ENCODE results near the gene KCMF1. TPM values are rescaled to one million over a fixed set of nuclear protein-coding genes. Genes with fewer than 3 reads are reported as not detected.

Gene KCMF1
- total RNA-seq, 1 donor from 2014 or later = 105 TPM

DNA sequence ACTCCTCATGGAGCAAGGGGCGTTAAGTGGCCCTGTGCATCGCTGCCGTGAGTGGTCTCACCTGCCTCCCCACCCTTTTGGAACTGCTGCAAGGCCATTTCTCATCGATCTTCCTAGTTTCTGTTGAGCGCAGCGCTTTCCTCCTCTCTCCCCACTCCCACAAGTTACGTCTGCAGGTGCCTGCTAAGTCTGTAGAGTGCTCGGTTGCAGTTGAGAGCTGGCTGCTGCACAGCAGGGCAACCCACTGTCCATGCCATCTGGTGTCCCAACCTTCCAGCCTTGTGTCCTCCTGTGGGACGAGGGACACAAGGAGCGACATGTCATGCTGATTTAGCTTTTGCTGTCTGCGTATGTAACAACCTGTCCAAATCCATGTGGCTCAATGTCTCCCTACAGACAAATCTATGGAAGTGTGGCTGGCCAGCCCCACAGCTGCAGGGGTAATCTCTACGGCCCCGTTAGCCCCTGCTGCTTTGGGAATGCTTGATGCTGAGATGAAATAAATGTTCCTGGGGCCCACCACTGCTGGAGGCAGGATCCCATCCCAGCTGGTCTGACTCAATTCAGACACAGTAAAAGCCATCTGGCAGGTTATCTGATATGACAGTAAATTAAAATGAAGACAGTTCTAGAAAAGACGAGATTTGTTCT is 94.1 kb downstream of the KCMF1 start:
- DNase-seq (ENCODE audit: low read depth) = no peak
- no peak overlapping the region for H3K4me3 Mint-ChIP-seq (ENCODE audit: unreplicated experiment)

DNA sequence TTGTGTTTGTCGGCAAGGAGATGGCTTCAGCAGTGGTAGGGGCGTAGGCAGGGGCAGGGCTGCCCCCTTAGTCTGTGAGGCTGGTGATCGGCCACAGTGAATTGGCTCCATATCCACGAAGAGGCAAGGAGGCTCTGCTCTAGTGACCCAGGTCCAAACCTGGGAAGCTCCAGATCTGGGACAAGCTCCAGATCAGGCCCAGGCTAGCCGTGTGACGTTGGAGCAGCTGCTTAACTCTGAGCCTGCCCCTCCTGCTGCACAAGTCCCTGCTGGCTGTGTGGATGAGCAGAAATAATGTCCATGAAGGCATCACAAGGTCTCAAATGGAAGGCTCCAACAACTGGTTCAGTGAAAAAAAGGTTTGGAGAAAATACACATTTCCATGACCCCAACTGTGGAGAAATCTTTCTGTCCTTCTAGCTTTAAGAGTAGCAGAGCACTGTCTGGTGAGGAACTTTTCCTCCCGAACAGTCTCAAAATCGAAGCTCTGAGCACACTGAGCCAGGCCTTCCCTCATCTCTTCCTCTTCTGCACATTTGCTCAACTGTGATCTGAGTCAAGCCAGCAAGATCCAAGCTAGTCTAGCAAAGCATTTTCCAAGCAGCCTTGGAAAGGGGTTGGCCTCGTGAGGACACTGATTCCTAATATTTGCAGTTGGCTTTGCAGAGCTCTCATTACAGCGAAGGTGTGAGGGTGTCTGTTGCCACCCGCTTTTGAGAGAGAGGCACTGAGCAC is 95.2 kb downstream of the KCMF1 start:
- peak overlapping the region; percentile 34 for H3K4me3 Mint-ChIP-seq (ENCODE audit: unreplicated experiment)
- TF ChIP-seq EZH2 (IDR thresholded peaks at IDR 0.05; ENCODE audit: insufficient read depth, low read length) = no peak
- no peak overlapping the region for H3K4me3 ChIP-seq (ENCODE audit: insufficient read depth, low read depth, low read length)
- no peak overlapping the region for H3K27ac ChIP-seq (ENCODE audit: low read depth, low read length)
- H2AFZ ChIP-seq (ENCODE audit: low read depth, low read length) = no peak overlapping the region
- no peak overlapping the region for H3K9ac ChIP-seq (ENCODE audit: low read length)
- no peaks in the 10 kb centered on the region for H3K9me3 ChIP-seq (ENCODE audit: insufficient read depth, low read depth, low read length)
- FAIRE-seq (no peak), DNase-seq (ENCODE audit: low read depth) (no peak)
- no peaks in the 10 kb centered on the region for H3K4me1 ChIP-seq (ENCODE audit: insufficient read depth, low read length)
- H3K9me3 Mint-ChIP-seq (ENCODE audit: unreplicated experiment) = no peaks in the 10 kb centered on the region
- no peaks in the 10 kb centered on the region for H4K20me1 ChIP-seq (ENCODE audit: insufficient read depth, low read length)
- H3K4me2 ChIP-seq (ENCODE audit: low read length) = peak overlapping the region; percentile 77
- H3K36me3 Mint-ChIP-seq (ENCODE audit: low read depth, unreplicated experiment) = no peaks in the 10 kb centered on the region
- H3K27me3 Mint-ChIP-seq (ENCODE audit: low read depth, unreplicated experiment) = peaks cover 20% of the 10 kb centered on the region
- no peaks in the 10 kb centered on the region for H3K79me2 ChIP-seq (ENCODE audit: insufficient read depth, low read length)
- H3K4me1 Mint-ChIP-seq (ENCODE audit: low read depth, unreplicated experiment) = peaks cover 4% of the 10 kb centered on the region
- peak overlapping the region; percentile 6 for H3K27ac Mint-ChIP-seq (ENCODE audit: unreplicated experiment)
- H3K27me3 ChIP-seq (ENCODE audit: insufficient read depth, low read length) = peaks cover 5% of the 10 kb centered on the region
- no peaks in the 10 kb centered on the region for H3K36me3 ChIP-seq (ENCODE audit: insufficient read depth, low read length)

More for the DNA sequence above, 94.1 kb downstream of the KCMF1 start:
- no peak overlapping the region for H3K27ac ChIP-seq (ENCODE audit: low read depth, low read length)
- H3K36me3 ChIP-seq (ENCODE audit: insufficient read depth, low read length) = no peaks in the 10 kb centered on the region
- H2AFZ ChIP-seq (ENCODE audit: low read depth, low read length) = no peak overlapping the region
- H3K9ac ChIP-seq (ENCODE audit: low read length) = no peak overlapping the region
- Mint-ChIP-seq H3K36me3 (ENCODE audit: low read depth, unreplicated experiment) (no peaks in the 10 kb centered on the region), H3K4me1 (ENCODE audit: low read depth, unreplicated experiment) (peaks cover 2% of the 10 kb centered on the region), H3K9me3 (ENCODE audit: unreplicated experiment) (no peaks in the 10 kb centered on the region), H3K27ac (ENCODE audit: unreplicated experiment) (no peak overlapping the region), H3K27me3 (ENCODE audit: low read depth, unreplicated experiment) (peaks cover 20% of the 10 kb centered on the region)
- H3K4me2 ChIP-seq (ENCODE audit: low read length) = no peak overlapping the region
- no peaks in the 10 kb centered on the region for H3K9me3 ChIP-seq (ENCODE audit: insufficient read depth, low read depth, low read length)
- no peak overlapping the region for H3K4me3 ChIP-seq (ENCODE audit: insufficient read depth, low read depth, low read length)
- no peaks in the 10 kb centered on the region for H3K4me1 ChIP-seq (ENCODE audit: insufficient read depth, low read length)
- no peaks in the 10 kb centered on the region for H4K20me1 ChIP-seq (ENCODE audit: insufficient read depth, low read length)
- no peaks in the 10 kb centered on the region for H3K79me2 ChIP-seq (ENCODE audit: insufficient read depth, low read length)
- no peak for FAIRE-seq
- H3K27me3 ChIP-seq (ENCODE audit: insufficient read depth, low read length) = peaks cover 5% of the 10 kb centered on the region
- TF ChIP-seq, protein P1, sequence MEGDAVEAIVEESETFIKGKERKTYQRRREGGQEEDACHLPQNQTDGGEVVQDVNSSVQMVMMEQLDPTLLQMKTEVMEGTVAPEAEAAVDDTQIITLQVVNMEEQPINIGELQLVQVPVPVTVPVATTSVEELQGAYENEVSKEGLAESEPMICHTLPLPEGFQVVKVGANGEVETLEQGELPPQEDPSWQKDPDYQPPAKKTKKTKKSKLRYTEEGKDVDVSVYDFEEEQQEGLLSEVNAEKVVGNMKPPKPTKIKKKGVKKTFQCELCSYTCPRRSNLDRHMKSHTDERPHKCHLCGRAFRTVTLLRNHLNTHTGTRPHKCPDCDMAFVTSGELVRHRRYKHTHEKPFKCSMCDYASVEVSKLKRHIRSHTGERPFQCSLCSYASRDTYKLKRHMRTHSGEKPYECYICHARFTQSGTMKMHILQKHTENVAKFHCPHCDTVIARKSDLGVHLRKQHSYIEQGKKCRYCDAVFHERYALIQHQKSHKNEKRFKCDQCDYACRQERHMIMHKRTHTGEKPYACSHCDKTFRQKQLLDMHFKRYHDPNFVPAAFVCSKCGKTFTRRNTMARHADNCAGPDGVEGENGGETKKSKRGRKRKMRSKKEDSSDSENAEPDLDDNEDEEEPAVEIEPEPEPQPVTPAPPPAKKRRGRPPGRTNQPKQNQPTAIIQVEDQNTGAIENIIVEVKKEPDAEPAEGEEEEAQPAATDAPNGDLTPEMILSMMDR (IDR thresholded peaks at IDR 0.05; ENCODE audit: insufficient read depth, low read depth, low read length) = no peak
- TF ChIP-seq EZH2 (IDR thresholded peaks at IDR 0.05; ENCODE audit: insufficient read depth, low read length) = no peak

DNA sequence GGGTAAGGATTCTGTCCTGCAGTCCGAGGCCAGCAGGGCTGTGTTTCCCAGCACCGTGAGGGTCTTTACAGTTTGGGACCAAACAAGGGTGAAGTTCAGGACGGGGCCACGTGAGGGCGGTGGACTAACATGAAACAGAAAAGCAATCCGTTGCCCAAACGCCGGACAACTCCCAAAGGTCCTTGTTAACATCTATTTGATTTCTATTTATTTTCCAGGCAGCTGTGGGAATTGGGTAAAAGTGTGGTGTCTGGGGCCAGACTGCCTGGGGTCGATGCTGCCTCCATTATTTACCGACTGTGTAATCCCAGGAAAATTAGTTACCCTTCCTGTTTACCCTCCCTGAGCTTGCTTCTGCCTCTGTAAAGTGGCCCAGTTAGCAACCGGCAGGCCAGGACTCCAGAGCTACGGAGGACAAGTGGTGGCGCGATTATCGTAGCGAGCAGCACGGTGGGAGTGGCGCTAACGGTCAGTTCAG is 96.0 kb downstream of the KCMF1 start:
- Mint-ChIP-seq H3K4me3 (ENCODE audit: unreplicated experiment) (peak overlapping the region; percentile 65), H3K27ac (ENCODE audit: unreplicated experiment) (no peak overlapping the region), H3K36me3 (ENCODE audit: low read depth, unreplicated experiment) (no peaks in the 10 kb centered on the region), H3K9me3 (ENCODE audit: unreplicated experiment) (no peaks in the 10 kb centered on the region), H3K4me1 (ENCODE audit: low read depth, unreplicated experiment) (peaks cover 6% of the 10 kb centered on the region), H3K27me3 (ENCODE audit: low read depth, unreplicated experiment) (peaks cover 20% of the 10 kb centered on the region)
- no peaks in the 10 kb centered on the region for H3K4me1 ChIP-seq (ENCODE audit: insufficient read depth, low read length)
- H2AFZ ChIP-seq (ENCODE audit: low read depth, low read length) = peak overlapping the region; percentile 50
- H3K36me3 ChIP-seq (ENCODE audit: insufficient read depth, low read length) = no peaks in the 10 kb centered on the region
- no peaks in the 10 kb centered on the region for H3K9me3 ChIP-seq (ENCODE audit: insufficient read depth, low read depth, low read length)
- TF ChIP-seq, protein P1 (IDR thresholded peaks at IDR 0.05; ENCODE audit: insufficient read depth, low read depth, low read length) = peak; percentile 86
- TF ChIP-seq EZH2 (IDR thresholded peaks at IDR 0.05; ENCODE audit: insufficient read depth, low read length) = no peak
- FAIRE-seq (no peak), DNase-seq (ENCODE audit: low read depth) (peak; percentile 61)
- H3K9ac ChIP-seq (ENCODE audit: low read length) = peak overlapping the region; percentile 18
- no peaks in the 10 kb centered on the region for H4K20me1 ChIP-seq (ENCODE audit: insufficient read depth, low read length)
- H3K4me2 ChIP-seq (ENCODE audit: low read length) = peak overlapping the region; percentile 77
- H3K79me2 ChIP-seq (ENCODE audit: insufficient read depth, low read length) = no peaks in the 10 kb centered on the region
- H3K27me3 ChIP-seq (ENCODE audit: insufficient read depth, low read length) = peaks cover 5% of the 10 kb centered on the region
- peak overlapping the region; percentile 32 for H3K4me3 ChIP-seq (ENCODE audit: insufficient read depth, low read depth, low read length)
- H3K27ac ChIP-seq (ENCODE audit: low read depth, low read length) = no peak overlapping the region
